NCI-H748 (cell line): ENCODE measurements around the gene GPX4.
A peak's percentile ranks its signal among the peaks of the same experiment; 100 is the strongest.

Source experiments
- DNase-seq: peaks from one replicate; lab custom pipeline; 2025; ENCODE audit not compliant: unreplicated experiment; lab: John Stamatoyannopoulos, UW

The GPX4 gene

GRCh38 chr19:1103708-1104310 lies at the start of gene GPX4:
TSS of gene GPX4 (plus strand) at chr19:1103994. CDS start at chr19:1104044, 50 bp downstream.
- peak; percentile 97 for DNase-seq

GRCh38 chr19:1054102-1055027 lies 49.4 kb upstream of the GPX4 start:
- no peak for DNase-seq

GRCh38 chr19:1055028-1055425 lies 48.8 kb upstream of the GPX4 start:
- DNase-seq = no peak

- DNase-seq = no peak
Observed at GRCh38 chr19:1055886-1056620, 47.7 kb upstream of the GPX4 start.

- no peak for DNase-seq
Observed at GRCh38 chr19:1057176-1057855, 46.5 kb upstream of the GPX4 start.

- no peak for DNase-seq
Observed at GRCh38 chr19:1058112-1058511, 45.7 kb upstream of the GPX4 start.

- DNase-seq = no peak
Observed at GRCh38 chr19:1060689-1061088, 43.1 kb upstream of the GPX4 start.

GRCh38 chr19:1061987-1062386 lies 41.8 kb upstream of the GPX4 start:
- DNase-seq = no peak

GRCh38 chr19:1062387-1063029 lies 41.3 kb upstream of the GPX4 start:
- no peak for DNase-seq

- no peak for DNase-seq
Observed at GRCh38 chr19:1063030-1063908, 40.5 kb upstream of the GPX4 start.

GRCh38 chr19:1063909-1064660 lies 39.7 kb upstream of the GPX4 start:
- peak; percentile 49 for DNase-seq

GRCh38 chr19:1064661-1065605 lies 38.9 kb upstream of the GPX4 start:
- peak; percentile 73 for DNase-seq

GRCh38 chr19:1065606-1066109 lies 38.1 kb upstream of the GPX4 start:
- DNase-seq = no peak

- no peak for DNase-seq
Observed at GRCh38 chr19:1066251-1066747, 37.5 kb upstream of the GPX4 start.

- peak; percentile 49 for DNase-seq
Observed at GRCh38 chr19:1066748-1067340, 37.0 kb upstream of the GPX4 start, which contains the start of gene ARHGAP45. TSS of gene ARHGAP45 (plus strand) at chr19:1067167. CDS start at chr19:1067406, 239 bp downstream.

GRCh38 chr19:1067341-1067957 lies 36.3 kb upstream of the GPX4 start:
- no peak for DNase-seq
